Stomach smooth muscle (tissue), 2 donors: Measurements from ENCODE around the gene IKBKG.
A peak's percentile ranks its signal among the peaks of the same experiment; 100 is the strongest.

Experiments
- H3K27ac ChIP-seq: one replicate; pipeline ENCODE4 v1.7.0; 2013; ENCODE audit warnings: mild to moderate bottlenecking, low read length, inconsistent platforms
- H3K27me3 ChIP-seq, 2 donors: one replicate each; pipeline ENCODE4 v1.7.0; 2013; ENCODE audit warnings: low read length in 2 of 2; ENCODE audit not compliant: insufficient read depth in 2 of 2, control insufficient read depth in 1 of 2
- H3K36me3 ChIP-seq, 2 donors: one replicate each; pipeline ENCODE4 v1.7.0; 2013; ENCODE audit warnings: low read length in 2 of 2; ENCODE audit not compliant: control insufficient read depth in 2 of 2, insufficient read depth in 2 of 2
- H3K4me1 ChIP-seq: one replicate; pipeline ENCODE4 v1.7.0; 2013; ENCODE audit warnings: low read length; ENCODE audit not compliant: control insufficient read depth, insufficient read depth
- H3K4me3 ChIP-seq, 2 donors: one replicate each; pipeline ENCODE4 v1.7.0; 2013; ENCODE audit warnings: low read length in 2 of 2
- H3K9ac ChIP-seq, 2 donors: one replicate each; pipeline ENCODE4 v1.7.0; 2013; ENCODE audit warnings: low read length in 2 of 2, mild to moderate bottlenecking in 1 of 2
- H3K9me3 ChIP-seq, 2 donors: one replicate each; pipeline ENCODE4 v1.7.0; 2013; ENCODE audit warnings: low read length in 2 of 2; ENCODE audit not compliant: control insufficient read depth in 2 of 2
- donor health status: healthy.
- donor health status: Pancreatic carcinoma.

The IKBKG gene

GRCh38 chrX:154512879-154513553 lies 34.4 kb upstream of the IKBKG start:
- Histone ChIP-seq H3K27ac (no peak overlapping the region), H3K27me3 (peaks cover 0 to 3% of the 10 kb centered on the region in 2 donors), H3K4me3 (no peak overlapping the region), H3K9me3 (no peaks in the 10 kb centered on the region), H3K36me3 (peaks cover 0 to 6% of the 10 kb centered on the region in 2 donors), H3K4me1 (peaks cover 21% of the 10 kb centered on the region), H3K9ac (no peak overlapping the region)

- Histone ChIP-seq H3K27ac (no peak overlapping the region), H3K9ac (no peak overlapping the region), H3K36me3 (peaks cover 0 to 3% of the 10 kb centered on the region in 2 donors), H3K27me3 (peaks cover 0 to 6% of the 10 kb centered on the region in 2 donors), H3K9me3 (no peaks in the 10 kb centered on the region), H3K4me3 (no peak overlapping the region), H3K4me1 (peaks cover 22% of the 10 kb centered on the region)
Measured at GRCh38 chrX:154513716-154514115, 33.7 kb upstream of the IKBKG start.

GRCh38 chrX:154515090-154515965 lies 32.1 kb upstream of the IKBKG start:
- Histone ChIP-seq H3K27ac (peak overlapping the region; percentile 80), H3K4me1 (peaks cover 22% of the 10 kb centered on the region), H3K4me3 (peak overlapping the region; percentile 65 to 75), H3K27me3 (peaks cover 0 to 6% of the 10 kb centered on the region in 2 donors), H3K9ac (peak overlapping the region; percentile 74 to 80), H3K9me3 (no peaks in the 10 kb centered on the region), H3K36me3 (no peaks in the 10 kb centered on the region)

GRCh38 chrX:154515966-154516655 lies 31.3 kb upstream of the IKBKG start, which contains the start of gene FAM3A:
Gene FAM3A, minus strand, starts transcription at chrX:154516232. Its CDS starts 460 bp downstream, at chrX:154515772.
- H3K4me1 ChIP-seq = peaks cover 22% of the 10 kb centered on the region
- peaks cover 0 to 6% of the 10 kb centered on the region in 2 donors for H3K27me3 ChIP-seq
- H3K27ac ChIP-seq = peak within 1 kb of the TSS; percentile 90
- H3K9me3 ChIP-seq = no peaks in the 10 kb centered on the region
- peak within 1 kb of the TSS; percentile 74 to 80 for H3K9ac ChIP-seq
- peak within 1 kb of the TSS; percentile 65 to 75 for H3K4me3 ChIP-seq
- H3K36me3 ChIP-seq = no peaks in the 10 kb centered on the region

- Histone ChIP-seq H3K36me3 (no peaks in the 10 kb centered on the region), H3K27ac (peak overlapping the region; percentile 90), H3K27me3 (peaks cover 0 to 6% of the 10 kb centered on the region in 2 donors), H3K9me3 (no peaks in the 10 kb centered on the region), H3K4me3 (peak overlapping the region; percentile 62 to 68), H3K9ac (peak overlapping the region; percentile 67 to 69), H3K4me1 (peaks cover 22% of the 10 kb centered on the region)
Measured at GRCh38 chrX:154516656-154517100, 30.7 kb upstream of the IKBKG start.

GRCh38 chrX:154517101-154517781 lies 30.2 kb upstream of the IKBKG start:
- peaks cover 22% of the 10 kb centered on the region for H3K4me1 ChIP-seq
- H3K27ac ChIP-seq = peak overlapping the region; percentile 90
- H3K4me3 ChIP-seq = peak overlapping the region; percentile 62 to 68
- H3K9me3 ChIP-seq = no peaks in the 10 kb centered on the region
- H3K36me3 ChIP-seq = no peaks in the 10 kb centered on the region
- H3K9ac ChIP-seq = peak overlapping the region; percentile 36 to 67
- peaks cover 0 to 6% of the 10 kb centered on the region in 2 donors for H3K27me3 ChIP-seq

- H3K9ac ChIP-seq = no peak overlapping the region
- H3K27me3 ChIP-seq = peaks cover 0 to 6% of the 10 kb centered on the region in 2 donors
- peaks cover 22% of the 10 kb centered on the region for H3K4me1 ChIP-seq
- no peaks in the 10 kb centered on the region for H3K36me3 ChIP-seq
- no peak overlapping the region for H3K4me3 ChIP-seq
- H3K27ac ChIP-seq = no peak overlapping the region
- no peaks in the 10 kb centered on the region for H3K9me3 ChIP-seq
Measured at GRCh38 chrX:154519389-154519788, 28.0 kb upstream of the IKBKG start.

- no peaks in the 10 kb centered on the region for H3K9me3 ChIP-seq
- H3K36me3 ChIP-seq = no peaks in the 10 kb centered on the region
- no peak overlapping the region for H3K27ac ChIP-seq
- no peak overlapping the region for H3K9ac ChIP-seq
- H3K4me1 ChIP-seq = peaks cover 9% of the 10 kb centered on the region
- H3K4me3 ChIP-seq = no peak overlapping the region
- peaks cover 0 to 3% of the 10 kb centered on the region in 2 donors for H3K27me3 ChIP-seq
Measured at GRCh38 chrX:154525606-154526490, 21.6 kb upstream of the IKBKG start.

GRCh38 chrX:154526901-154527675 lies 20.3 kb upstream of the IKBKG start:
- Histone ChIP-seq H3K9ac (peak overlapping the region; percentile 36 to 69), H3K36me3 (no peaks in the 10 kb centered on the region), H3K27ac (peak overlapping the region; percentile 69), H3K4me1 (peaks cover 9% of the 10 kb centered on the region), H3K4me3 (peak overlapping the region; percentile 50 to 73), H3K27me3 (peaks cover 0 to 3% of the 10 kb centered on the region in 2 donors), H3K9me3 (no peaks in the 10 kb centered on the region)
